ENCODE data around the gene CERS5.

DNA sequence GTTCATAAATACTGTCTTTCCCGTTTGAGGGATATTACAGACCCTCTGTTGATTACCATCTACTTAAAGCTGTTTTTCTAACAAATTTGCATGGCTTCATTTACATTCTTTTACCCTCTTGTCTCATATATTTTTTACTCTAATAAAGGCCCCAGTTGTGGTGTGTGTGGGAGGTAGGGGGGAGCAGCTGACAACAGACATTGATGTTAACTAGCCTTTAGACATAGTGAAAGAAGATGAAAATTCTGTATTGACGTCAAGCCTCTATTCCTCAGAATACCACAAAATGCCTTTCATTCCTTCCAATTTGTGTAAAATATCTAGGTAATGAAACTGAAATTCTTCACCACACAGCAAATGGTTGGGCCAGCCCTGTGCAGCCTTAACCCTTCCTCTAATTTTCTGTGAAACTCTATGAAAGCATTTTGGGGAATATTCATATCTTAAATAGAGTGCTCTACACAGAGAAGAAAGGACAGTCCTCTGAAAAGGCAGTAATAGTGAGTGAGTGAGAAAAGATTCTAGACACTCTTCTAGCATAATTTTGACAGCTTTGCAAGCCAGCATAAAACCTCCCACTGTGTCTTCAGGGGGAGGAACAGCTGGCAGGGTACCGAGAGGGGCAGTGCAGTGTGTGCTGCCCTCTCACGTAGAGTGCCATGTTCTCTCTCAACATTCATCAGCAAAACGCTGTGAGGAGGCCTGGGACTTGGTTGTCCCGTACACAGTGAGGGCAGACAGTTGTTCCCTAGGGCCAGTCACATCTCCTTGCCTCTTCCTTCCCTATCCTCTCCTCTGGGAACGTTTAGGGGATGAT is 20.1 kb upstream of the CERS5 start:
- TF ChIP-seq EZH2 (IDR thresholded peaks at IDR 0.05) (no peak), EZH2phosphoT487 (IDR thresholded peaks at IDR 0.05) (no peak)
- TF ChIP-seq, protein P1, sequence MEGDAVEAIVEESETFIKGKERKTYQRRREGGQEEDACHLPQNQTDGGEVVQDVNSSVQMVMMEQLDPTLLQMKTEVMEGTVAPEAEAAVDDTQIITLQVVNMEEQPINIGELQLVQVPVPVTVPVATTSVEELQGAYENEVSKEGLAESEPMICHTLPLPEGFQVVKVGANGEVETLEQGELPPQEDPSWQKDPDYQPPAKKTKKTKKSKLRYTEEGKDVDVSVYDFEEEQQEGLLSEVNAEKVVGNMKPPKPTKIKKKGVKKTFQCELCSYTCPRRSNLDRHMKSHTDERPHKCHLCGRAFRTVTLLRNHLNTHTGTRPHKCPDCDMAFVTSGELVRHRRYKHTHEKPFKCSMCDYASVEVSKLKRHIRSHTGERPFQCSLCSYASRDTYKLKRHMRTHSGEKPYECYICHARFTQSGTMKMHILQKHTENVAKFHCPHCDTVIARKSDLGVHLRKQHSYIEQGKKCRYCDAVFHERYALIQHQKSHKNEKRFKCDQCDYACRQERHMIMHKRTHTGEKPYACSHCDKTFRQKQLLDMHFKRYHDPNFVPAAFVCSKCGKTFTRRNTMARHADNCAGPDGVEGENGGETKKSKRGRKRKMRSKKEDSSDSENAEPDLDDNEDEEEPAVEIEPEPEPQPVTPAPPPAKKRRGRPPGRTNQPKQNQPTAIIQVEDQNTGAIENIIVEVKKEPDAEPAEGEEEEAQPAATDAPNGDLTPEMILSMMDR (IDR thresholded peaks at IDR 0.05): no peak
